IPS-15b (cell line): Measurements from ENCODE around the gene GSTA2.
"Not testable (repeated sequence)": the region's sequence is repeated elsewhere in the genome, so short reads cannot be mapped to it uniquely, and the experiment has no call there.

Experiments
- H3K27me3 ChIP-seq: one replicate; pipeline ENCODE4 v1.6.1; 2013; ENCODE audit warnings: low read length; ENCODE audit not compliant: control insufficient read depth, insufficient read depth
- H3K36me3 ChIP-seq: one replicate; pipeline ENCODE4 v1.6.1; 2013; ENCODE audit warnings: low read length; ENCODE audit not compliant: control insufficient read depth, insufficient read depth
- H3K4me1 ChIP-seq: one replicate; pipeline ENCODE4 v1.6.1; 2013; ENCODE audit warnings: mild to moderate bottlenecking, low read length; ENCODE audit not compliant: control insufficient read depth, insufficient read depth
- H3K4me3 ChIP-seq: one replicate; pipeline ENCODE4 v1.5.1; 2013; ENCODE audit warnings: low read depth, low read length
- H3K9ac ChIP-seq: one replicate; pipeline ENCODE4 v1.6.1; 2013; ENCODE audit warnings: low read depth, mild to moderate bottlenecking, low read length
- H3K9me3 ChIP-seq: one replicate; pipeline ENCODE4 v1.6.1; 2013; ENCODE audit warnings: mild to moderate bottlenecking, low read length; ENCODE audit not compliant: control insufficient read depth, insufficient read depth

The GSTA2 gene

GRCh38 chr6:52763322-52763916 lies at the start of gene GSTA2:
Gene GSTA2, minus strand, starts transcription at chr6:52763475. Its CDS starts 5,528 bp downstream, at chr6:52757947.
- H3K36me3 ChIP-seq, H3K4me1 ChIP-seq, H3K27me3 ChIP-seq, H3K9ac ChIP-seq, H3K9me3 ChIP-seq, H3K4me3 ChIP-seq: not testable (repeated sequence)

GRCh38 chr6:52809777-52810176 lies 46.5 kb upstream of the GSTA2 start:
- not testable (repeated sequence) for H3K9ac ChIP-seq

GRCh38 chr6:52808660-52809059 lies 45.4 kb upstream of the GSTA2 start:
- Histone ChIP-seq H3K27me3 (no peaks in the 10 kb centered on the region), H3K36me3 (no peaks in the 10 kb centered on the region), H3K9me3 (no peaks in the 10 kb centered on the region), H3K4me3 (no peak overlapping the region), H3K4me1 (no peaks in the 10 kb centered on the region), H3K9ac (no peak overlapping the region)

More at GRCh38 chr6:52809777-52810176, 46.5 kb upstream of the GSTA2 start:
- H3K4me1 ChIP-seq, H3K36me3 ChIP-seq, H3K9me3 ChIP-seq, H3K27me3 ChIP-seq, H3K4me3 ChIP-seq: not testable (repeated sequence)

GRCh38 chr6:52803668-52804255 lies 40.5 kb upstream of the GSTA2 start, which contains the start of gene GSTA1:
Gene GSTA1, minus strand, starts transcription at chr6:52803816. Its CDS starts 4,549 bp downstream, at chr6:52799267.
- not testable (repeated sequence) for H3K27me3 ChIP-seq

GRCh38 chr6:52802806-52803205 lies 39.5 kb upstream of the GSTA2 start:
- Histone ChIP-seq H3K4me3 (no peak overlapping the region), H3K4me1 (no peaks in the 10 kb centered on the region), H3K9ac (no peak overlapping the region), H3K27me3 (no peaks in the 10 kb centered on the region), H3K9me3 (no peaks in the 10 kb centered on the region), H3K36me3 (no peaks in the 10 kb centered on the region)

More at GRCh38 chr6:52803668-52804255, 40.5 kb upstream of the GSTA2 start, which contains the start of gene GSTA1:
- not testable (repeated sequence) for H3K9ac ChIP-seq, H3K9me3 ChIP-seq, H3K4me1 ChIP-seq, H3K4me3 ChIP-seq, H3K36me3 ChIP-seq

DNA sequence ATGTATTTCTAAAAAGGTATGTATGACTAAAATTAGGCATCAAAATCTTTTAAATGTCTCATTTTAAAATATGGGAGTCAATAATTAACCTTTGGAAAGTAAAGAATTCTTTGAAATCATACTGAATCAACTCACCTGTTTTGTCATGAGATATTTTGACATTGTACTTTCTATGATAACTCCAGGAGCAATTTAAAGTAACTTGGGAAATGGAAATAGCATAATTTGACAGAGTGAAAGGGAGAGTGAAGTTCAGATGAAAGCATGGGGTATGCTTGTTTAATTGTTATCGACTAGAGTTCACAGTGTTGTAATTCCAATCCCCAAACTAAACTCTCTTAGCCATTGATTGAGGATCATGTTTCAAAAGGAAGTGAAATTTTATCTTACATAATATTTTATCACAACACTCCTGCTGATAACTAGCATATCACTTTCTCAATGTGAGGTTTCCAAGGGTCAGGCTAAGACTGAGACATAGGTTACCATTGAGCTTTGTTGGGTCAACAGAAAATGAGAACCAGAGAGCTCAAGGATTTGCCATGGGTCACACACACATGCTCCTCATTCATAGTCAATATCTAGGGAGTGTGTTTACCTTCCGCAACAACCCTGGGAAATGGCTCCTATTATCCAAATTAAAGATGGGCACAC lies 38.0 kb upstream of the GSTA2 start:
- no peak overlapping the region for H3K9ac ChIP-seq
- no peaks in the 10 kb centered on the region for H3K9me3 ChIP-seq
- H3K4me3 ChIP-seq = no peak overlapping the region
- no peaks in the 10 kb centered on the region for H3K36me3 ChIP-seq
- H3K4me1 ChIP-seq = no peaks in the 10 kb centered on the region
- H3K27me3 ChIP-seq = no peaks in the 10 kb centered on the region

DNA sequence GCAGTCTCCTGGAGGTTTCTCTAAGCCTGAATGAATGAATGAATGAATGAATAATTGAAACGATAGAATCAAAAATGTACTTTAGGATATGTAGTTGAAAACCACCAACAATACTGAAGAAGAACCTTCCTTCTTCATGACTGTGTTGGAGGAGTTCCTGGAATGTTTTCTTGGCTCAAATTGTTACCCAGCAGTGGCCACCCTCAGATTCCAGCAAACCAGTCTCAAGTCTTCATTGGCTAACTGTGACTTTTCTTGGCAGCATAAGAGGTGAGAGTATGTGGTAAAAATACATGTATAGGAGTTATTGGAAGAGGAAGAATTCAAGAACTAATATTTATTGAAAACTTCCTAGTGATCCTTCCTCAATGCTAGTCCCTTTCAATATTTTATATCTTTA lies 36.0 kb upstream of the GSTA2 start:
- not testable (repeated sequence) for H3K4me3 ChIP-seq

GRCh38 chr6:52794366-52794765 lies 31.1 kb upstream of the GSTA2 start:
- H3K4me1 ChIP-seq, H3K36me3 ChIP-seq, H3K4me3 ChIP-seq, H3K9ac ChIP-seq, H3K27me3 ChIP-seq, H3K9me3 ChIP-seq: not testable (repeated sequence)

More for the DNA sequence above, 36.0 kb upstream of the GSTA2 start:
- not testable (repeated sequence) for H3K9ac ChIP-seq, H3K27me3 ChIP-seq, H3K9me3 ChIP-seq, H3K36me3 ChIP-seq, H3K4me1 ChIP-seq

DNA sequence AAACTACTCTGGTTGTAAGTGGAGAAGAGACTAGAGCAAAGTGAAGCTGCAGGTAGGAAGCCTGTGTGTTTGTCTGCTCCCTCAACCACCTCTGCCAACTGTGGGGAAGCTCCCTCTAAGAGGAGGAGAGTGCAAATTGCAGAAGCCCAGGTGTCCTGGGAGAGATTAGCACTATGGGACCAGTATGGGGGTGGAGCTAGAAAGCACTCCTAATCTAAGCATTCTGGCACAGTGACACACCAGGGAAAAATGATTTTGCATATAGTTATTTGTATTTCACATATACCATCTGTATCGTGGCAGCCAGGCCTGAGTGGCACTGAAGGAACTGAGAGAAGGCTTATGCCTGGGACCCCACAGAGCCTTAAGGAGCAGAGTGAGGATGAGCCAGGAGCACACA lies 27.6 kb upstream of the GSTA2 start:
- Histone ChIP-seq H3K4me3 (no peak overlapping the region), H3K36me3 (no peaks in the 10 kb centered on the region), H3K9ac (no peak overlapping the region), H3K27me3 (no peaks in the 10 kb centered on the region), H3K9me3 (no peaks in the 10 kb centered on the region), H3K4me1 (no peaks in the 10 kb centered on the region)

DNA sequence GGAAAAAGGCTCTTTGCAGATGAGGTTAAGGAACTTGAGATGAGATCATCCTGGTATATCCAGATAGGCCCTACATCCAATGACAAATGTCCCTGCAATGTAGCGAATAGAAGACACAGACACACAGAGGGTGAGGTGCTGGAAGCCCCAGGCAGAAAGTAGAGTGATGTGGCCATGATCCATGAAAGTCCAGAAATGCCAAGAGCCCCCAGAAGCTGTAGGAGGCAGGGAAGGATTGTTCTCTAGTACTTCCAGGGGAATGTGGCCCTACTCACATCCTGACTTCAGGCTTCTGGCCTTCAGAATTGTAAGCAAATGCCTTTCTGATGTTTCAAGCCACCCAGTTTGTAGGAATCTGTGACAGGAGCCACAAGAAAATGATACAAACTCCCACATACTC lies 26.4 kb upstream of the GSTA2 start:
- not testable (repeated sequence) for H3K9me3 ChIP-seq, H3K4me1 ChIP-seq, H3K27me3 ChIP-seq

GRCh38 chr6:52788478-52788877 lies 25.2 kb upstream of the GSTA2 start:
- no peaks in the 10 kb centered on the region for H3K9me3 ChIP-seq
- no peak overlapping the region for H3K9ac ChIP-seq
- no peaks in the 10 kb centered on the region for H3K36me3 ChIP-seq
- no peaks in the 10 kb centered on the region for H3K4me1 ChIP-seq
- no peak overlapping the region for H3K4me3 ChIP-seq
- H3K27me3 ChIP-seq = no peaks in the 10 kb centered on the region

More for the DNA sequence above, 26.4 kb upstream of the GSTA2 start:
- H3K9ac ChIP-seq, H3K4me3 ChIP-seq, H3K36me3 ChIP-seq: not testable (repeated sequence)

GRCh38 chr6:52787917-52788316 lies 24.6 kb upstream of the GSTA2 start:
- Histone ChIP-seq H3K9ac (no peak overlapping the region), H3K27me3 (no peaks in the 10 kb centered on the region), H3K4me1 (no peaks in the 10 kb centered on the region), H3K9me3 (no peaks in the 10 kb centered on the region), H3K36me3 (no peaks in the 10 kb centered on the region), H3K4me3 (no peak overlapping the region)
